Smooth muscle cell (in vitro differentiated cells): ENCODE results near the gene TF. TPM values are rescaled to one million over a fixed set of nuclear protein-coding genes. Genes with fewer than 3 reads are reported as not detected.

Source experiments
- DNase-seq: peaks from one replicate; lab custom pipeline; 2025; ENCODE audit not compliant: unreplicated experiment; lab: John Stamatoyannopoulos, UW
- H2AFZ ChIP-seq: fragments of 200-600 bp; sonication (generic); 2 replicates; pipeline ENCODE4 v1.6.0; 2016; ENCODE audit warnings: antibody characterized with exemption, low read depth, mild to moderate bottlenecking
- H3F3A ChIP-seq: fragments of 200-600 bp; sonication (generic); 2 replicates; pipeline ENCODE4 v1.6.0; 2017; ENCODE audit warnings: antibody characterized with exemption, low read depth
- H3K27ac ChIP-seq: fragments of 200-600 bp; sonication (generic); 2 replicates; pipeline ENCODE4 v1.5.1; 2016; ENCODE audit warnings: low read depth, mild to moderate bottlenecking
- H3K27me3 ChIP-seq: fragments of 200-600 bp; sonication (generic); 2 replicates; pipeline ENCODE4 v1.6.1; 2016; ENCODE audit warnings: low read depth, mild to moderate bottlenecking
- H3K36me3 ChIP-seq: fragments of 200-600 bp; sonication (generic); 2 replicates; pipeline ENCODE4 v1.5.1; 2016; ENCODE audit warnings: low read depth
- H3K4me1 ChIP-seq: fragments of 200-600 bp; sonication (generic); 2 replicates; pipeline ENCODE4 v1.5.1; 2016; ENCODE audit warnings: low read depth
- H3K4me2 ChIP-seq: fragments of 200-600 bp; sonication (generic); 2 replicates; pipeline ENCODE4 v1.6.0; 2016; ENCODE audit warnings: mild to moderate bottlenecking
- H3K4me3 ChIP-seq: fragments of 200-600 bp; sonication (generic); 2 replicates; pipeline ENCODE4 v1.5.1; 2016; ENCODE audit warnings: mild to moderate bottlenecking
- H3K79me2 ChIP-seq: fragments of 200-600 bp; sonication (generic); 2 replicates; pipeline ENCODE4 v1.6.0; 2016; ENCODE audit warnings: low read depth, mild to moderate bottlenecking
- H3K9ac ChIP-seq: fragments of 200-600 bp; sonication (generic); 2 replicates; pipeline ENCODE4 v1.6.0; 2016; ENCODE audit warnings: low read depth
- H3K9me3 ChIP-seq: fragments of 200-600 bp; sonication (generic); replicated peaks from 2 replicates; pipeline ENCODE4 v1.5.1; 2016; ENCODE audit warnings: low read depth
- H4K20me1 ChIP-seq: fragments of 200-600 bp; sonication (generic); 2 replicates; pipeline ENCODE4 v1.6.0; 2016; ENCODE audit warnings: low read depth
- WGBS: methylation state at CpG from one replicate; pipeline ENCODE4 v1.1.7; 2016; ENCODE audit warnings: low lambda C conversion rate; 5-methylcytosine and 5-hydroxymethylcytosine counted together
- polyA plus RNA-seq: library from polyadenylated mRNA; unstranded; fragments of >200 nt; fragmentation: Nextera tagmentation; extraction: Ambion mirVana; gene quantifications from 2 replicates; pipeline ENCODE4 v1.2.1, GENCODE V29; 2016
- total RNA-seq: library from RNA; depleted of rRNA; stranded (reverse); fragments of >200 nt; gene quantifications from 2 replicates; pipeline ENCODE4 v1.2.3, GENCODE V29; 2014
- TF ChIP-seq, protein P1 (sequence below): fragments of 200-600 bp; sonication (generic); IDR thresholded peaks from 2 replicates; pipeline ENCODE4 v1.5.1; 2017; ENCODE audit warnings: borderline replicate concordance, mild to moderate bottlenecking, antibody characterized with exemption; ENCODE audit not compliant: insufficient read depth, poor library complexity, severe bottlenecking

Gene TF
- total and polyA plus RNA-seq, 2 experiments from 2014 or later: 1.0 to 1.6 TPM

DNA sequence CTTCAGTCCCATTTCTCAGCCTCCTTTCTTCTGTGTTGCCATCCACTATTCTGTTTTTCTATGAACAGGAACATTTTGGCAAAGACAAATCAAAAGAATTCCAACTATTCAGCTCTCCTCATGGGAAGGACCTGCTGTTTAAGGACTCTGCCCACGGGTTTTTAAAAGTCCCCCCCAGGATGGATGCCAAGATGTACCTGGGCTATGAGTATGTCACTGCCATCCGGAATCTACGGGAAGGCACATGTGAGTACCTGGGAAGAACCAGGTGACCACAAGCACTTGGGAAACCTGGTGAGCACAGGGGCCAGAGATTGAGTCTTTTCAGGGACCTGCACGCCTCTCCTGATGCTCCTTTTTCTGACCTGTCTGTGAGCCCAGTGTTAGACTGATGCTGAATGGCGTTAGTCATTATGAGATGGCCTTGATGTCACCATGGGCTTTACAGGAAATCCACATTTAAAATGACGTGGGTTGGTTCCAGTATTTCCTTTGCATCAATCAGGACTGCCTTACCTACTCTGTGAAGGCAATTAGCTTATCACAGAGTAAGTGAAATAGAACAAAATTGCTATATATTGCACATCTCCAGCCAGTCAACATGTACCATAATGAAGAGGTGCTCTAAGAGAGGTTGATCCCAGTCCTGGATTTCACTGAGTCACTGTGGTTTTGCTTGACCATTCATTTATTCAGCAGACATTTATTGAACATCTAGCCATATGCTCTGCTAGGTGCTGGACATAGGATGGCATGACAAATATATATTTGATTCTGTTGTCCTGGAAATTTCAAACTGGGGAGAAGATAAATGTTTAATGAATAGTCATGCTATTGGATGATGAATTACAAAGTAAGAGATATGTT is 11.7 kb downstream of the TF start:
- no peaks in the 10 kb centered on the region for H4K20me1 ChIP-seq
- WGBS: 86% methylated on average over 6 of the region's 6 CpGs

DNA sequence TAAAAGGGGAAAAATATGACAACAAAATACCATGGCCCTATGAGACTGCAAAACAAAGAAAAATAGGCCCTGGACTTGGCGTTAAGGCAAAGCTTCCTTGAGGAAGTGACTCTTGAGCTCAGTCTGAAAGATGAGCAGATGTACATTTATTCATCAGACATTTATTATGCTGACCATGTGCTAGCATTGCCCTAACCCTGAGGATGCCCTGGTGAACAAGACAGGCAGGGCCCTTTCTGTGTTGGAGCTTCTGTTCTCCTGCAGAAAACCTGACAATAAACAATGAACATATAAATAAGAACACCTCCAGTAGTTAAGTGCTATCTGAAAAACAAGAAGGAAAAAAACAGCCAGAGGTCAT is 12.4 kb downstream of the TF start:
- TF ChIP-seq, protein P1, sequence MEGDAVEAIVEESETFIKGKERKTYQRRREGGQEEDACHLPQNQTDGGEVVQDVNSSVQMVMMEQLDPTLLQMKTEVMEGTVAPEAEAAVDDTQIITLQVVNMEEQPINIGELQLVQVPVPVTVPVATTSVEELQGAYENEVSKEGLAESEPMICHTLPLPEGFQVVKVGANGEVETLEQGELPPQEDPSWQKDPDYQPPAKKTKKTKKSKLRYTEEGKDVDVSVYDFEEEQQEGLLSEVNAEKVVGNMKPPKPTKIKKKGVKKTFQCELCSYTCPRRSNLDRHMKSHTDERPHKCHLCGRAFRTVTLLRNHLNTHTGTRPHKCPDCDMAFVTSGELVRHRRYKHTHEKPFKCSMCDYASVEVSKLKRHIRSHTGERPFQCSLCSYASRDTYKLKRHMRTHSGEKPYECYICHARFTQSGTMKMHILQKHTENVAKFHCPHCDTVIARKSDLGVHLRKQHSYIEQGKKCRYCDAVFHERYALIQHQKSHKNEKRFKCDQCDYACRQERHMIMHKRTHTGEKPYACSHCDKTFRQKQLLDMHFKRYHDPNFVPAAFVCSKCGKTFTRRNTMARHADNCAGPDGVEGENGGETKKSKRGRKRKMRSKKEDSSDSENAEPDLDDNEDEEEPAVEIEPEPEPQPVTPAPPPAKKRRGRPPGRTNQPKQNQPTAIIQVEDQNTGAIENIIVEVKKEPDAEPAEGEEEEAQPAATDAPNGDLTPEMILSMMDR: no peak
- Histone ChIP-seq H3K79me2 (no peaks in the 10 kb centered on the region), H3K36me3 (no peaks in the 10 kb centered on the region), H4K20me1 (no peaks in the 10 kb centered on the region), H3K9me3 (no peaks in the 10 kb centered on the region), H3K9ac (no peak overlapping the region), H3K4me2 (no peak overlapping the region), H3K27me3 (peaks cover 15% of the 10 kb centered on the region), H3K4me3 (no peak overlapping the region), H2AFZ (no peak overlapping the region), H3F3A (no peaks in the 10 kb centered on the region), H3K4me1 (no peaks in the 10 kb centered on the region), H3K27ac (no peak overlapping the region)
- WGBS: 92% methylated on average over 1 of the region's 1 CpG
- DNase-seq: no peak

More for the DNA sequence above, 11.7 kb downstream of the TF start:
- no peak for DNase-seq
- H3K9me3 ChIP-seq: no peaks in the 10 kb centered on the region
- TF ChIP-seq, protein P1: no peak
- H3K9ac ChIP-seq: no peak overlapping the region
- H3K36me3 ChIP-seq: no peaks in the 10 kb centered on the region
- no peak overlapping the region for H2AFZ ChIP-seq
- H3K4me1 ChIP-seq: no peaks in the 10 kb centered on the region
- no peak overlapping the region for H3K27ac ChIP-seq
- H3K27me3 ChIP-seq: peaks cover 15% of the 10 kb centered on the region
- no peaks in the 10 kb centered on the region for H3K79me2 ChIP-seq
- H3K4me3 ChIP-seq: no peak overlapping the region
- H3F3A ChIP-seq: no peaks in the 10 kb centered on the region
- H3K4me2 ChIP-seq: no peak overlapping the region

DNA sequence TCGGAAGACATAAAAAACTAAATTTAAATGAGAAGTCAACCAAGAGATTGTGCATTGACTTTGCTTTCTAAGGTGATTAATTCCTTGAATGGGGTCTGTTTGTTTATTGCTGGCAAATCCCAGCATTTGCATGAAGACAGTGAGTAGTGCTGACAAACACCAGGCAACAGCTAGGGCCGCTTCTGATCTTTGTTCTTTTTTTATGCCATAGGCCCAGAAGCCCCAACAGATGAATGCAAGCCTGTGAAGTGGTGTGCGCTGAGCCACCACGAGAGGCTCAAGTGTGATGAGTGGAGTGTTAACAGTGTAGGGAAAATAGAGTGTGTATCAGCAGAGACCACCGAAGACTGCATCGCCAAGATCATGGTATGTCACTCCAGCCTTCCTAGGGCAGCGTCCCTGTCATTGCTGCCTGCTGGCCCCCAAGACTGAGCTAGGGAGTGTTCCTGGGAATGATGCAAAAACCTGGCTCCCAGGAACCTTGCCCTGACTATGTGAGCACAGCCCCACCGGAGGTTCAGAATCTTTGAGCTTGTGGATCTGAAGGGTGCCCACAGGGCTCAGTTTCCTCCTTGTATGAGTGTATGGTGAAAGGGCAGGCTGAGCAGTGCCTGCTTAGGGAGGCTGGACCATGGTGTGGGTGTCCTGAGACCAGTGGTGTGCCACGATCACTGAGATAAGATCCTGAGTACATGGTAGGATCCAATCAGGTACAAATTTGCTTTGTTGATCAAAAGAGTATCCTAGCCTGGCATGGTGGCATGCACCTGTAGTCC is 13.0 kb downstream of the TF start:
- TF ChIP-seq, protein P1: no peak
- DNase-seq: no peak
- H3K9ac ChIP-seq: no peak overlapping the region
- no peak overlapping the region for H2AFZ ChIP-seq
- no peak overlapping the region for H3K4me2 ChIP-seq
- WGBS: 84% methylated on average over 9 of the region's 9 CpGs
- H3K79me2 ChIP-seq: no peaks in the 10 kb centered on the region
- H3K27ac ChIP-seq: no peak overlapping the region
- no peaks in the 10 kb centered on the region for H3K9me3 ChIP-seq
- no peaks in the 10 kb centered on the region for H3K36me3 ChIP-seq
- H3K4me3 ChIP-seq: no peak overlapping the region
- H4K20me1 ChIP-seq: no peaks in the 10 kb centered on the region
- no peaks in the 10 kb centered on the region for H3F3A ChIP-seq
- H3K27me3 ChIP-seq: peaks cover 15% of the 10 kb centered on the region
- no peaks in the 10 kb centered on the region for H3K4me1 ChIP-seq
